K562 (cell line): ENCODE measurements around the gene CRB2. TPM values are rescaled to one million over a fixed set of nuclear protein-coding genes. Genes with fewer than 3 reads are reported as not detected.

Experiments used
- CHD7 ChIP-seq: fragments of 200-600 bp; sonication (generic); IDR thresholded peaks from one replicate; pipeline ENCODE4 v1.6.1; 2012; ENCODE audit warnings: mild to moderate bottlenecking, low read depth, low read length, inconsistent platforms
- E2F3 ChIP-seq: fragments of 250-450 bp; sonication (Bioruptor Pico); IDR thresholded peaks from 2 replicates; pipeline ENCODE4 v1.4.0; 2020; ENCODE audit warnings: mild to moderate bottlenecking
- HNRNPK ChIP-seq: fragments of 200-400 bp; formaldehyde crosslinking; IDR thresholded peaks from one replicate; pipeline ENCODE4 v1.6.1; 2018; ENCODE audit warnings: mild to moderate bottlenecking, low read depth, low read length; ENCODE audit not compliant: poor library complexity, severe bottlenecking
- MYBL2 ChIP-seq, 2 experiments: fragments of 450-650 bp in 1 of 2; sonication (generic) in 1 of 2; formaldehyde crosslinking in 1 of 2; IDR thresholded peaks; 2 replicates each; pipeline versions ENCODE4 v1.6.1 to v1.8.1; 2017 to 2022; ENCODE audit warnings: borderline replicate concordance in 1 of 2, inconsistent platforms in 1 of 2, low read depth in 1 of 2, mild to moderate bottlenecking in 1 of 2, missing genetic modification reagents in 1 of 2, moderate library complexity in 1 of 2
- NCOA4 ChIP-seq: fragments of 450-650 bp; IDR thresholded peaks from 2 replicates; pipeline ENCODE4 v1.6.1; 2018; ENCODE audit warnings: mild to moderate bottlenecking; ENCODE audit not compliant: partially characterized antibody
- PHTF2 ChIP-seq: fragments of 250-450 bp; sonication (Bioruptor Pico); IDR thresholded peaks from 2 replicates; pipeline ENCODE4 v1.5.0; 2021; ENCODE audit warnings: mild to moderate bottlenecking
- SRSF3 ChIP-seq: fragments of 200-400 bp; formaldehyde crosslinking; IDR thresholded peaks from 2 replicates; pipeline ENCODE4 v1.6.1; 2016; ENCODE audit warnings: mild to moderate bottlenecking, low read length, moderate library complexity; ENCODE audit not compliant: insufficient read depth
- XRCC4 ChIP-seq: IDR thresholded peaks from one replicate; pipeline ENCODE4 v1.6.1; 2011; ENCODE audit not compliant: insufficient read depth, insufficient read length; ENCODE audit errors: extremely low read depth
- YBX1 ChIP-seq: fragments of 450-650 bp; IDR thresholded peaks from 2 replicates; pipeline ENCODE4 v1.7.1; 2016; ENCODE audit warnings: mild to moderate bottlenecking
- ZNF695 ChIP-seq: fragments of 450-650 bp; formaldehyde crosslinking; IDR thresholded peaks from 2 replicates; pipeline ENCODE4 v1.4.0; 2020; ENCODE audit warnings: mild to moderate bottlenecking, moderate library complexity
- polyA plus RNA-seq, 8 experiments: library from polyadenylated mRNA; depleted of rRNA in 4 of 8; stranded (reverse) in 5 of 8; unstranded in 3 of 8; fragments of >200 nt; fragmentation: Nextera tagmentation in 2 of 8; fragmentation: Illumina TruSeq in 1 of 8; extraction: Ambion mirVana in 2 of 8; extraction: Trizol in 1 of 8; gene quantifications; 2 replicates each; pipeline versions ENCODE4 v1.2.1 to v1.2.3, GENCODE V29; 2011 to 2014; ENCODE audit warnings: inconsistent platforms in 1 of 8, missing spikeins in 1 of 8
- total RNA-seq, 7 experiments: library from RNA; depleted of rRNA in 6 of 7; stranded (reverse); fragments of >200 nt in 6 of 7; fragmentation: Illumina TruSeq in 2 of 7; extraction: Trizol in 2 of 7; gene quantifications; 2 replicates each; pipeline versions ENCODE4 v1.2.1 to v1.2.3, GENCODE V29; 2011 to 2021; ENCODE audit warnings: low replicate concordance in 1 of 7
- TF ChIP-seq, protein P1 (sequence below), 2 experiments: IDR thresholded peaks; 2 replicates each; pipeline ENCODE4 v1.6.1; 2011; ENCODE audit warnings: borderline replicate concordance in 1 of 2, control low read depth in 1 of 2, low read depth in 1 of 2, low read length in 1 of 2, mild to moderate bottlenecking in 1 of 2, mixed read lengths in 1 of 2, moderate library complexity in 1 of 2; ENCODE audit not compliant: insufficient read depth in 1 of 2, insufficient read length in 1 of 2, poor library complexity in 1 of 2, severe bottlenecking in 1 of 2; ENCODE audit errors: extremely low read depth in 1 of 2

CRB2 gene
- total and polyA plus RNA-seq, 9 of the 15 experiments (the other 6 are each of a cell fraction or from before 2014, with no cell fraction given): 0.13 to 1.2 (median 0.25) TPM; not detected in 2

DNA sequence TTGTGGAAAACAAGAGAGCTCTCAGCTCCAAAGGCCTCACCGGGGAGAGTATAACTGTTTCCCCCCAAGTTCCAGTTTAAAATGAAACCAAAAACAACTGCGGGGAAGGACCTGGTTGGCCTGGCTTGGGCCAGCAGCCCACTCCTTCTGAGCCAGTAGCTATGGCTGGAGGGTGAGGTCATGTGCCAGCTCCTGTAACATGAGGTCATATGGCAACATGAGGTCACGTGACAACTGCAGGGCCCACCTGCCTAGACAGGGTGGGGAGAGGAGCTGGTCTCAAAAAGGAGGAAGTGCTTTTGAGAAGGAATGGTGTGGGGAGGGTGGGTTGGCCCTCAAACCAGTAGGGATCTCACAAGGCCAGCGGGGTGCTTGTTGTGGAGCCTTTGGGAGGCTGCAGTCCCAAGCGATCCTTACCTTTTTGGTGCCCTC, 29.3 kb upstream of the CRB2 start (continued):
- no peak for TF ChIP-seq CHD7
- TF ChIP-seq ZNF695: no peak
- TF ChIP-seq NCOA4: no peak
- TF ChIP-seq, protein P1, sequence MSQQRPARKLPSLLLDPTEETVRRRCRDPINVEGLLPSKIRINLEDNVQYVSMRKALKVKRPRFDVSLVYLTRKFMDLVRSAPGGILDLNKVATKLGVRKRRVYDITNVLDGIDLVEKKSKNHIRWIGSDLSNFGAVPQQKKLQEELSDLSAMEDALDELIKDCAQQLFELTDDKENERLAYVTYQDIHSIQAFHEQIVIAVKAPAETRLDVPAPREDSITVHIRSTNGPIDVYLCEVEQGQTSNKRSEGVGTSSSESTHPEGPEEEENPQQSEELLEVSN (IDR thresholded peaks at IDR 0.05; ENCODE audit: borderline replicate concordance in 1 of 2, extremely low read depth in 1 of 2, insufficient read depth in 1 of 2, insufficient read length in 1 of 2, low read depth in 1 of 2, low read length in 1 of 2, poor library complexity in 1 of 2, severe bottlenecking in 1 of 2): peak; percentile 37 to 74
- TF ChIP-seq PHTF2: no peak
- no peak for TF ChIP-seq E2F3
- TF ChIP-seq MYBL2 (IDR thresholded peaks at IDR 0.05; ENCODE audit: low read depth): no peak
- TF ChIP-seq MYBL2 (CRISPR knock-in tag; IDR thresholded peaks at IDR 0.05; ENCODE audit: borderline replicate concordance): no peak
- TF ChIP-seq SRSF3: no peak
- no peak for TF ChIP-seq XRCC4
- TF ChIP-seq HNRNPK: no peak
- no peak for TF ChIP-seq YBX1
